Activated naive CD8-positive, alpha-beta T cell treated with anti-CD3 and anti-CD28 coated beads, Interleukin-2, amount 50 U/mL, for 24 hours (primary cell): Measurements from ENCODE around the gene NRG4.

ENCODE experiments used
- ATAC-seq: fragments of 150-1000 bp; cut with Tn5 transposase; one replicate; pipeline ENCODE4 v1.10.0; 2021
- DNase-seq: peaks from one replicate; pipeline ENCODE4 v3.0.0; 2021
- H3K27ac Mint-ChIP-seq: one replicate; pipeline ENCODE4 v1.8.0; 2021; ENCODE audit warnings: mild to moderate bottlenecking, mixed read lengths
- H3K27me3 Mint-ChIP-seq: one replicate; pipeline ENCODE4 v1.8.0; 2021; ENCODE audit warnings: mixed read lengths
- H3K36me3 Mint-ChIP-seq: one replicate; pipeline ENCODE4 v1.8.0; 2021; ENCODE audit warnings: low read depth, mixed read lengths
- H3K4me1 Mint-ChIP-seq: one replicate; pipeline ENCODE4 v1.8.0; 2021; ENCODE audit warnings: mixed read lengths
- H3K4me3 Mint-ChIP-seq: one replicate; pipeline ENCODE4 v1.8.0; 2021; ENCODE audit warnings: mild to moderate bottlenecking, moderate library complexity, mixed read lengths
- H3K9me3 Mint-ChIP-seq: one replicate; pipeline ENCODE4 v1.8.0; 2021; ENCODE audit warnings: mixed read lengths

Gene NRG4

DNA sequence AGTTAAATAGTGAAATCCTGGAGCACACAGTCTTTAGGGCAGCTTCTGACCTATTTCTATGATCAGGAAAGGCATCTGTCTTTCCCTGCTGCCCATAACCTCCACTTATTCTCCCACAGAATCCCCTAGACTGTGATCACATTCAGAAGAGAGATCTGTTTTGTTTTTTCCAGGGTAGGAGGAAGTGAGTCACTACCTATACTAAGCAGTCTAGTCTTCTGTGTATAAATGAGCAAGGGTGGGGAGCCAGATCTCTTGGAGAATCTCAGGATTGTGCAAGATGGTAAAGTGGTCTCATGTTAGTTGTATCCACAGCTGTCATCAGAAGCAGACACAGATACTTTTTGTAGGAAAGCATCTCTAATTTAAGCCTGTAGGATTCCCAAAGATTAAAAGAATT is 120.3 kb downstream of the NRG4 start:
- peaks cover 8% of the 10 kb centered on the region for H3K4me1 Mint-ChIP-seq
- no peak overlapping the region for H3K4me3 Mint-ChIP-seq
- no peaks in the 10 kb centered on the region for H3K27me3 Mint-ChIP-seq
- H3K9me3 Mint-ChIP-seq, result no peaks in the 10 kb centered on the region
- peaks cover 5% of the 10 kb centered on the region for H3K36me3 Mint-ChIP-seq
- peak; percentile 88 for ATAC-seq
- H3K27ac Mint-ChIP-seq, result no peak overlapping the region
- no peak for DNase-seq
